ENCODE results near the gene INKA2. TPM values are rescaled to one million over a fixed set of nuclear protein-coding genes. Genes with fewer than 3 reads are reported as not detected.

Gene INKA2
- total RNA-seq, 1 experiment from 2014 or later = 12.3 TPM

DNA sequence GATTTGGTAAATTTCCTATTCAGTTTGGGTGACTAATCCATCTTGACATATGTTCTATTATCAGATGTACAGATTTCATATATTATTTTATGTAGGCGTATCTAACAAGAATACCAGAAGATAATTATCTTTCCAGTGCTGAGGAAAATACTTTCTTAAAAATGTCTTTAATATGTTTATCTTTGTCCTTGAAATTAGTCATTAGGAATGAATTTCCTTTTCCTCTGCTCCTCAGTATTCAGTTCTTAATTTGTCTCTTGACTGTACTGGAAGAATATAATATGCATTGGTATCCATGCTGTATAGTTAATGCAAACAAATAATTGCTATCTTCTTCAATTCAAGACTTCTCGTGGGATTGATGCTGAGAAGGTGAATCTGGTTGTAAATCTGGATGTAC lies 23.1 kb upstream of the INKA2 start:
- H2BK15ac ChIP-seq (ENCODE audit: low read depth, low read length) = no peak overlapping the region

More for the DNA sequence above, 23.1 kb upstream of the INKA2 start:
- Histone ChIP-seq H3K23ac (ENCODE audit: insufficient read length, low read depth, low read length) (no peak overlapping the region), H3K9me3 (ENCODE audit: control insufficient read depth, low read depth, low read length) (no peaks in the 10 kb centered on the region), H3K4me1 (ENCODE audit: insufficient read depth, low read length) (no peaks in the 10 kb centered on the region), H3K79me1 (ENCODE audit: insufficient read depth, low read depth, low read length, poor library complexity, severe bottlenecking) (peaks cover 3% of the 10 kb centered on the region), H3K23me2 (ENCODE audit: insufficient read length, low read depth, low read length, poor library complexity, severe bottlenecking) (no peaks in the 10 kb centered on the region), H3K14ac (ENCODE audit: insufficient read depth, low read length) (no peak overlapping the region), H3K56ac (ENCODE audit: insufficient read length, low read depth, low read length) (no peak overlapping the region), H4K8ac (replicated peaks; ENCODE audit: insufficient read length, low read depth, low read length) (no peak overlapping the region), H4K91ac (ENCODE audit: insufficient read length, low read depth, low read length) (no peak overlapping the region), H3T11ph (ENCODE audit: low read length) (no peak overlapping the region), H3K9ac (ENCODE audit: extremely low read depth, insufficient read length, low read length) (no peak overlapping the region), H2BK20ac (ENCODE audit: low read depth, low read length, poor library complexity, severe bottlenecking) (no peak overlapping the region), H3K27me3 (ENCODE audit: insufficient read depth, low read length) (no peaks in the 10 kb centered on the region; the same call in 1 of the 2 replicates), H2BK5ac (ENCODE audit: insufficient read length, low read length) (no peak overlapping the region), H2BK12ac (ENCODE audit: insufficient read length, low read depth, low read length) (no peak overlapping the region), H2BK120ac (ENCODE audit: low read depth, low read length, poor library complexity, severe bottlenecking) (no peak overlapping the region), H3K18ac (ENCODE audit: insufficient read length, low read depth, low read length) (no peak overlapping the region), H3K4me2 (ENCODE audit: insufficient read depth, insufficient read length, low read length) (no peak overlapping the region), H4K5ac (ENCODE audit: insufficient read length, low read depth, low read length) (no peak overlapping the region), H3K4ac (ENCODE audit: low read depth, low read length) (no peak overlapping the region), H3K79me2 (ENCODE audit: insufficient read depth, low read length) (peaks cover 2% of the 10 kb centered on the region; the same call in 1 of the 2 replicates), H4K20me1 (ENCODE audit: control insufficient read depth, insufficient read depth, insufficient read length) (no peaks in the 10 kb centered on the region), H3K27ac (ENCODE audit: insufficient read length, low read depth, low read length) (no peak overlapping the region), H2AFZ (ENCODE audit: low read length) (no peak overlapping the region), H2AK5ac (ENCODE audit: insufficient read length, low read length) (no peak overlapping the region)
- H3K9me3 Mint-ChIP-seq = no peaks in the 10 kb centered on the region; a peak in 1 of 5 replicates
- no peaks in the 10 kb centered on the region for H3K27me3 Mint-ChIP-seq (ENCODE audit: low read depth)
- H3K4me3 Mint-ChIP-seq = no peak overlapping the region
- H3K36me3 Mint-ChIP-seq (ENCODE audit: insufficient read depth in 1 of 3, low read depth in 3 of 3) = peaks cover 43 to 86% (median 83%) of the 10 kb centered on the region in 3 experiments; a peak in 6 of 7 replicates
- DNase-seq = no peak
- H3K27ac Mint-ChIP-seq = no peak overlapping the region
- TF ChIP-seq, protein P1, sequence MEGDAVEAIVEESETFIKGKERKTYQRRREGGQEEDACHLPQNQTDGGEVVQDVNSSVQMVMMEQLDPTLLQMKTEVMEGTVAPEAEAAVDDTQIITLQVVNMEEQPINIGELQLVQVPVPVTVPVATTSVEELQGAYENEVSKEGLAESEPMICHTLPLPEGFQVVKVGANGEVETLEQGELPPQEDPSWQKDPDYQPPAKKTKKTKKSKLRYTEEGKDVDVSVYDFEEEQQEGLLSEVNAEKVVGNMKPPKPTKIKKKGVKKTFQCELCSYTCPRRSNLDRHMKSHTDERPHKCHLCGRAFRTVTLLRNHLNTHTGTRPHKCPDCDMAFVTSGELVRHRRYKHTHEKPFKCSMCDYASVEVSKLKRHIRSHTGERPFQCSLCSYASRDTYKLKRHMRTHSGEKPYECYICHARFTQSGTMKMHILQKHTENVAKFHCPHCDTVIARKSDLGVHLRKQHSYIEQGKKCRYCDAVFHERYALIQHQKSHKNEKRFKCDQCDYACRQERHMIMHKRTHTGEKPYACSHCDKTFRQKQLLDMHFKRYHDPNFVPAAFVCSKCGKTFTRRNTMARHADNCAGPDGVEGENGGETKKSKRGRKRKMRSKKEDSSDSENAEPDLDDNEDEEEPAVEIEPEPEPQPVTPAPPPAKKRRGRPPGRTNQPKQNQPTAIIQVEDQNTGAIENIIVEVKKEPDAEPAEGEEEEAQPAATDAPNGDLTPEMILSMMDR (conservative IDR thresholded peaks at IDR 0.05) = no peak
- WGBS (ENCODE audit: extremely low coverage, insufficient read length, low lambda C conversion rate) = no CpG with 5 or more reads among the region's 2 CpGs
- peaks cover 3 to 5% of the 10 kb centered on the region in 2 experiments; a peak in 2 of 4 replicates for H3K4me1 Mint-ChIP-seq
